Measurements from ENCODE around the gene SYP.

The SYP gene

DNA sequence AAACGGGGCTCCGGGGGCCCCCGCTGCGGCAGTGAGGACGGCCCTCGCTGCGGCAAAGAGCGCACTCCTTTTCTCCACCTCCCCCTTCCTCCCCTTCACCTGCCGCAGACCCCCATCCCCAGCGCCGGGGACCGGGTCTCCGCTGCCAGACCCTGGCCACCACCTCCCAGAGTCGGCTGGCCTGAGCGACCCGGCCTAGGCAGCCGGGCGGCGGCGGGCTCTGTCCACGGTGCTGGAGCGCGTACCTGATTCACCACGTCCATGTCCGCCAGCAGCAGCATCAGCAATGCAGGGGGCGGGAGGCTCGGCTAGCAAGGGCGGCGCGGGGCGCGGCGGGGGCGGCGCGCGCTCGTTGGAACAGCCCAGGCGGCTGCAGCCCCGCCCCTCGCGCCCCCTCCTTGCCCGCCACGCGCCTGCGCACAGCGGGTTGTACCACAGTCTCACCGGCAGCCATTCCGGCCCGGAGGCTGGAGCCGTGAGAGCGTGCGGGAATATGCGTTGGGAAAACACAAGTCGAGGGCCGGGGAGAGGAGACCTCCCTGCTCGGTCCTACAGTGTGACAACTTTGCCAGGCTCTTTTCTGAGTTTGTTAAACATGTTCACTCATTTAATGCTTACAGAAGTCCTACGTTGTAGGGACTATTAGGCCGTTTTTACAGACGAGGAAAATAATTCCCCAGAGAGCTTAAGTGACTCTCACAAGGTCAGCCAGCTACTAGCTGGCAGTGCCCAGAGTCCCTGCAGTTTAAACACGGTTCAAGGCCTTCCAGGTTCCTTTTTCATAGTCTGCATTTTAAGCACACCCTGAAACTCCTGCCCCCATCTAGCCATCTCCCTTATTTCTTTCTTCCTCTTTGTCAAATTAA lies at the start of gene SYP:
TSS of gene SYP (minus strand) at position 288 of the 866 bp plus-strand sequence. CDS start at position 281, 7 bp downstream.
- peak; percentile 76 to 79 for DNase-seq (ENCODE audit: low read depth in 2 of 2)

DNA sequence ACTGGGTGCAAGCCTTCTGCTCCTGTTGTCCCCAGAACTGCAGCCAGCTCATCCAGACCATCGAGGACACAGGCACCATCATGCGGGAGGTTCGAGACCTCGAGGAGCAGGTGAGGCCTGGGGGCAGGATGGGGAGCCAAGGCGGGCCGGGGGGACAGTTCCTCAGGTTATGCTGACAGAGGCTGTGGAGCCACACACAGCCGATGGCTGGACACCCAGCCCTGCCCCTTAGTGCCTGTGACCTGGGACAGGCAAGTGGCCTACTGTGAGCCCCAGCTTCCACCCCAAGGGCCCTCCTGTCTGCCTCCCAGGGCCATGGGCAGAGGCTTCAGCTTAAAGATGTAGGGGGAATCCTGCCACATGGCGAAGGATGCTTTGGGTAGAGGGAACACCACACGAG lies 49.6 kb upstream of the SYP start:
- DNase-seq (ENCODE audit: low read depth in 2 of 2) = no peak

DNA sequence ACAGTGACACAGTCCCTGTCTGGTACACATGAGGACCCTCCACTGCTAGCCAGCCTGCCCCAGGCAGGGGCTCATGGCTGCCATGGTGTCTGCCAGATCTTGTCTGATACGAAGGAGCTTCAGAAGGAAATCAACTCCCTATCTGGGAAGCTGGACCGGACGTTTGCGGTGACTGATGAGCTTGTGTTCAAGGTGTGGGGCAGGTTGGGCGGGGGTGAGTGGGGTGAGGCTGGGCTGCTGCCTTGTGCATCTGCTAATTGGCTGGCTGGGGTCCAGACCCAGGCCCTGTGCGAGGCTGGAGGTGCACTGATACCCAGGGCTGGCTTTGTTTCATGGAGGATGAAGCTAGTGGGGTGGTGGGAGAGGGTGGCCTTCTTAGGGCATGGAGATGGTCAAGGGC lies 49.1 kb upstream of the SYP start:
- DNase-seq (ENCODE audit: low read depth in 2 of 2) = no peak

DNA sequence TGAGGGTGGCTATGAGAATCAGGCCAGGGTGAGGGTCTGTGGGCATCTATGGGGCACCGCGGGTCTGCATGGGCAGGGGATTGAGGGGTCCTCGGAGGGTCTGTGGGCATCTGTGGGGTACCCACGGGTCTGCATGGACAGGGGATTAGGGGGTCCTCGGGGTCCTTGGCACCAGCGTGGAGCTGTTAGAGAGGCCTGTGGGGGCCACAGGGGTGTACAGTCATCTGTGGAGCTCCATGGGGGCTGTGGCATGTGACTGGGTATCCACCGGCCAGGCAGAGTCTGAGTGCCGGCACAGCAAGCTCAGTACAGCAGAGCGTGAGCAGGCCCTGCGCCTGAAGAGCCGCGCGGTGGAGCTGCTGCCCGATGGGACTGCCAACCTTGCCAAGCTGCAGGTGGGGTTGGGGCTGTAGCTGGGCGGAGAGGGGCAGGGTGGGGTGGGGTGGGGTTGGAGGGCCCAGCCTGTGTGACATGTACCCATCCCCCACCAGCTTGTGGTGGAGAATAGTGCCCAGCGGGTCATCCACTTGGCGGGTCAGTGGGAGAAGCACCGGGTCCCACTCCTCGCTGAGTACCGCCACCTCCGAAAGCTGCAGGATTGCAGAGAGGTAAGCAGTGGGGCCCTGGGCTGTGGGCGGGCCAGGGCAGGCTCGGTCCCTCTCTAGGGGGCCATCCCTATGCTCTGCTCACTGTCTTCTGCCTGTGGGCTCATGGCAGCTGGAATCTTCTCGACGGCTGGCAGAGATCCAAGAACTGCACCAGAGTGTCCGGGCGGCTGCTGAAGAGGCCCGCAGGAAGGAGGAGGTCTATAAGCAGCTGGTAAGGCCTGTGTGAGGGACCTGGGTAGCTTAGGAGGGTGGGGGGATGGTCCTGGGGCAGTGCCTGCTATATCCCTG lies 48.2 kb upstream of the SYP start:
- no peak for DNase-seq (ENCODE audit: low read depth in 2 of 2)

DNA sequence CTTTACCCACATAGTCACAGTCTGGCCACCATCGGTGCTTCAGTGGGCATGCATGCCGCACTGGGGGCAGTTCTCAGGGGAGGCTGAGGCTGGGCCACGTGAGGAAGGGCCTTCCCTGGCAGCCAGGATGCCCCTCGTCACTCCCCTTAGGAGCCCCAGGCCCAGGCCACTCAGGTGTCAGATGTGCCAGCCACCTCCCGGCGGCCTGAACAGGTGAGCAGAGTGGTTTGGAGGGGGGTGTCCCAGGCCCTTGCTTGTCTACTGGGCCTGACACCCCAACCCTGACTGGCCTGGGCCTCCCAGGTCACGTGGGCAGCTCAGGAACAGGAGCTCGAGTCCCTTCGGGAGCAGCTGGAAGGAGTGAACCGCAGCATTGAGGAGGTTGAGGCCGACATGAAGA lies 47.4 kb upstream of the SYP start:
- DNase-seq (ENCODE audit: low read depth in 2 of 2) = no peak

DNA sequence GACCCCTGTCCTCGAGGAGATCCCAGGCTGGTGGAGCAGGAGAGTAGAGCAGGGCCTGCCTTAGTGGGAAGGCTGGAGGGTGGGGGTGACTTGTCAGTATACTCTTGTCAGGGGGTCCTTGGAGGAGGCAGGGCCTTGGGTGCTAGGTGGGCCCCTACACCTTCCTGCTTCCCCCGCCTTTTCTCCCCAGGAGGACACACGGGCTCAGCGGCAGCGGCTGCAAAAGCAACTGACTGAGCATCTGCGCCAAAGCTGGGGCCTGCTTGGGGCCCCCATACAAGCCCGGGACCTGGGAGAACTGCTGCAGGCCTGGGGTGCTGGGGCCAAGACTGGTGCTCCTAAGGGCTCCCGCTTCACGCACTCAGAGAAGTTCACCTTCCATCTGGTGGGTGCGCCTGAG lies 46.5 kb upstream of the SYP start:
- DNase-seq (ENCODE audit: low read depth in 2 of 2) = no peak

DNA sequence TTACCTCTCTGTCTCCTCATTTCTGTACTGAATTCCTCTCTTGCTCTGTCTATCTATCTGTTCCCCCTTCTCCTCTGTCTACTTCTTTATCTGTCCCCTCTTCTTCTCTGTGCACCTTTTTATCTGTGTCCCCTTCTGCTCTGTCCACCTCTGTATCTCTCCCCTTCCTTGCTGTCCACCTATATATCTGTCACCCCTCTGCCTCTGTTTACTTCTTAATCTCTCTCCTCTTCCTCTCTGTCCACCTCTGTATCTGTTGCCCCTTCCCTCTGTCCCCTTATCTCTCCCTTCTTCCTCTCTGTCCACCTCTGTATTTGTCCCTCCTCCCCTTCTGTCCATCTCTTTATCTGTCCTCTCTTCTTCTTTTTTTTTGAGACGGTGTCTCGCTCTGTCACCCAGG lies 44.2 kb upstream of the SYP start:
- no peak for DNase-seq (ENCODE audit: low read depth in 2 of 2)

DNA sequence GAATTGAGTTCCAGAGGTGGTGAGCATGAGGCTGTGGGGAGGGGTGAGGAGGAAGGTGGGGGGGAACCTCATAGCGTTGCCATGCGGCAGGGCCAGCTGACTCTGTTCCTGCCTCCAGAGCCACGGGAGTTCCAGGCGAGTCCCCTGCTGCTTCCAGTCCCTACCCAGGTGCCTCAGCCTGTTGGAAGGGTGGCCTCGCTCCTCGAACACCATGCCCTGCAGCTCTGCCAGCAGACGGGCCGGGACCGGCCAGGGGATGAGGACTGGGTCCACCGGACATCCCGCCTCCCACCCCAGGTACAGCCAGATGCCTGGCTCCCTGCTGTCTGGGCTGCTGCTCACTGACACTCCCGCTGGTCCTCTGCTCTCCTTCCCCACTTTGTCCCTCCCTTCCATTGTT lies 43.2 kb upstream of the SYP start:
- DNase-seq (ENCODE audit: low read depth in 2 of 2) = no peak

DNA sequence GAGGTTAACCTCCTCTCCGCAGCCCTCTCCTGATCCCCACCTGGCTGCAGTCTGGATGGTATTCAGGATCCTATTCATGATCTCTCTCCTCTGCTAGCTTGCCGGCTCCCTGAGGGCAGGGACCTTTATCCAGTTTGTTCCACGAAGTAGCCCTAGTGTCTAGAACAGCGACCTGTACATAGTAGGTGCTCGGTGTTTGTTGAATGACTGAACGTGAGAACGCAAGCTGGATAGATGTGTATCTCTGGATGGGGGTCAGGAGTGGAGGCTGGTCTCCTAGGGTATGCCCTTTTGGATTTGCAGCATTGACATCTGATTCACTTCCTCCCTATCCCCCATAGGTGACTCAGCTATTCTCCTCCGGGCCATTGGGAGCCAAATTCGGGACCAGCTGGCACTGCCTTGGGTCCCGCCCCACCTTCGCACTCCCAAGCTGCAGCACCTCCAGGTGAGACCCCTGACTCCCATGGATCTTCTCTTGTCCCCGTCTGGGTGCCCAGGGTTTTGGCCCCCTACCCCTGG lies 42.6 kb upstream of the SYP start:
- DNase-seq (ENCODE audit: low read depth in 2 of 2) = no peak

DNA sequence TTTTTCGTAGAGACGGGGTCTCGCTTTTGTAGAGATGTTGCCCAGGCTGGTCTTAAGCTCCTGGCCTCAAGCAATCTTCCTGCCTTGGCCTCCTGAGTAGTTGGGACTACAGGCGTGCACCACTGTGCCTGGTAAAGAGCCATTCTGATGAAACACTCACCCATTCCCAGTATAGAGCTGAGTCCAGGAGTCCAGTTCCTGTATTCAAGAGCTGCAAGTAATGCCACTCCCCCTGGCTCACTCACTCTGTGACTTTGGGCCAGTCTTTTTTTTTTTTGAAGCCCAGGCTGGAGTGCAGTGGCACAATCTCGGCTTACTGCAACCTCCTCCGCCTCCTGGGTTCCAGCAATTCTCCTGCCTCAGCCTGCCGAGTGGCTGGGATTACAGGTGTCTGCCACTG lies 38.7 kb upstream of the SYP start:
- DNase-seq (ENCODE audit: low read depth in 2 of 2) = no peak

DNA sequence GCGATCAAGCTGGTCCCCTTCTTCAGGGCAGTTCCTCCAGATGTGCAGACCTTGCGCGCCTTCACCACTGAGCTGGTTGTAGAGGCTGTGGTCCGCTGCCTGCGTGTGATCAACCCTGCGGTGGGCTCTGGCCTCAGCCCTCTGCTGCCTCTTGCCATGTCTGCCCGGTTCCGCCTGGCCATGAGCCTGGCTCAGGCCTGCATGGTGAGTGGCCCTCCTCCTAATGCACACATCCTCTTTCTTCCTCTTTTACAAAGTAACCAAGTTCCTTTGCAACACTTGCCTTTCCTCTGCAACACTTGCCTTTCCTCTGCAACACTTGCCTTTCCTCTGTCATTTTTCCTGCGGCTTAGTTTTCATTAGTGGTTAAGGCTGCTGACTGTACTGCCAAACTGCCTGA lies 37.1 kb upstream of the SYP start:
- no peak for DNase-seq (ENCODE audit: low read depth in 2 of 2)

DNA sequence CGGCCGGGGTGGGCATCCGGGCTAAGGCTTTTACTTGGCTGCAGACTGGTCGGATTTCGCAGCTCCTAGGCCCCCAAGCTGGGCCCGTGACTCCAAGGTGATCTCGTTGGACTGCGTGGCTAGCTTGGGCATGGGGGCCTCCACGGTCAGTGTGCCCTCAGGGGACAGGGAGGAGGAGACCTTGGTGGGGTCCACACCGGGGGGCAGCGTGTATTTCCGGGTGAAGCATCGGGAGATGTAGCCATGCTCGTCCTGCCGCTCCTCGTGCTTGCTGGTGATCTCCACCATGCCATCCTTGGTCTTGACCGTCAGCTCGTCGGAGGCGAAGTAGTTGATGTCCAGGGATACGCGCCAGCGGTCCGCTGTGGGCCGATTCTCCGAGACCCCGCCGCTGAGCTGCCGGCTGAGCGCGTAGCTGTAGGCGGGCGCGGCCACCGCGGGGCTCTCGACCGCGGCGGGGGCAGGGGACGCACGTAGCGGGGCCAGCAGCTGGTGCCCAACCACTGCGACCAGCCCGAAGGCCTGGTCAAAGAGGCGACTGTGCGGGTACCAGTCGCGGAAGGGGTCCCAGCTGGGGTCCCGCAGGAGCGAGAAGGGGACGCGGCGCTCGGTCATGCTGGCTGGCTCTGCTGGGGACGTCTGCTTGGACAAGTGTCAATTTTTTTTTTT lies 34.0 kb upstream of the SYP start:
- no peak for DNase-seq (ENCODE audit: low read depth in 2 of 2)

DNA sequence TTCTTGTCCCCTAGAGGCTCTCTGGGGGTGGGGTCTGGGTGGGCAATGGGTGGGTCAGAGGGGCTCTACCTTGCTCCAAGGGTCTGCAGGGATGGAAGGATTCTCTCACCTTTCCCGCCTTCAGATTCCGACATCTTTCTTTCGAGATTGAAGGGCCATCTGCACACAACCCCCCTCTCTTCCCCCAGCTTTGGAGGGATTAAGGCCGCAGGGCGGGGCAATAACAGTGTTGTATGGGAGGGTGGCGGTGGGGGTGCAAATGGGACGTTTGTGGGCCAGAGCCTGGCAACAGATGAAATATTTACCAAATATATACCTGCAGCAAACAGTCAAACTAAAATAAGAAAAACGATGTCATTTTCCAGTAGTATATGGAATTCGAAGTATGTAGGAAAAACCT lies 33.2 kb upstream of the SYP start, which contains the start of gene CACNA1F:
TSS of gene CACNA1F (minus strand) at position 165 of the 400 bp plus-strand sequence. CDS start at position 134, 31 bp downstream.
- DNase-seq (ENCODE audit: low read depth in 2 of 2) = no peak

DNA sequence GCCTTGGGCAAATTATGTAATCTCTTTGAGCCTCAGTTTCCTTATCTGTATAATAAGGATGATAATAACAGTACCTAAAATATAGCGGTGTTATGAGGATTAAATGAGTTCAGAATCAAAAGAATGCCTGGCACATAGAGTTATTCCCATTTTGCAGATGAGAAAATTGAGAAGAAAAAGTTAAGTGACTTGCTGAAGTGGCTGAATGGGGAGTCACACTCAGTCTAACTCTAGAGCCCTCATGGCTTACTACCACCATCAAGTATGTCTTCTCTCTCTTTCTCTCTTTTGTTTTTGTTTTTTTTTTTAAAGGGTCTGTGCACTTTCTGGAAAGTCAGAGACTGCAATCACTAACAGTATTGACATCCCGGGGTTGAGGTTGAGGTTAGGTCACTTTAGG lies 32.5 kb upstream of the SYP start:
- DNase-seq (ENCODE audit: low read depth in 2 of 2) = no peak

DNA sequence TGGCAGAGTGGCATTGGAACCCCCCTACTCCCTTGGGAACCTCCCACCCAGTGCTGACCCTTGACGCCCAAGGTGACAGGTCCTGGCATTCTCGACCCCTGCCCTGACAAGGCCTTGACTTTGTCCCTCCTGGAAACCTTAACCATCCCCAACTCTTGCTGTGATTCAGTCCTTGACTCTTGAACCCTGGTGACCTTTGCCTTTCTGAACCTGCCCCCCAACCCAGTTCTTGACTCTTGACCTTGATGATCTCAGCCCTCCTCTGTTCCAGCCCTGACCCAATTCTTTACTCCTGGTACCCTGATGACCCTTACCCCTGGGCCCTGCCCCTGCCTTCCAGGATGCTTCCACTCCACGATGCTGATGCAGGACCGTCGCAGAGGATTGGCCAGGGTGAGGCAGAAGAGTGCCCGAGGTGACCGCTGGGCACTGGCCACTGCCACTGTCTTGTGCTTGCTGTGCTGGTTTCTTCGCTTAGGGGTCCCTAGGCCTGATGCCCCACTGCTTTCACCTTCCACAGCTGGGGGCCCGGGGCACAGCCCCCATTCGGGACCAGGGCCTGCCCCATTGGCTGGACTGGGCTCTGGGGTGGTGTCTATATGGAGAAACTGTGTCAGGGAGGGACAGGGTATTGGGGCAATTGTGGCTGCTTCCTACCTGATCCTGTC lies 31.5 kb upstream of the SYP start:
- DNase-seq (ENCODE audit: low read depth in 2 of 2) = no peak

DNA sequence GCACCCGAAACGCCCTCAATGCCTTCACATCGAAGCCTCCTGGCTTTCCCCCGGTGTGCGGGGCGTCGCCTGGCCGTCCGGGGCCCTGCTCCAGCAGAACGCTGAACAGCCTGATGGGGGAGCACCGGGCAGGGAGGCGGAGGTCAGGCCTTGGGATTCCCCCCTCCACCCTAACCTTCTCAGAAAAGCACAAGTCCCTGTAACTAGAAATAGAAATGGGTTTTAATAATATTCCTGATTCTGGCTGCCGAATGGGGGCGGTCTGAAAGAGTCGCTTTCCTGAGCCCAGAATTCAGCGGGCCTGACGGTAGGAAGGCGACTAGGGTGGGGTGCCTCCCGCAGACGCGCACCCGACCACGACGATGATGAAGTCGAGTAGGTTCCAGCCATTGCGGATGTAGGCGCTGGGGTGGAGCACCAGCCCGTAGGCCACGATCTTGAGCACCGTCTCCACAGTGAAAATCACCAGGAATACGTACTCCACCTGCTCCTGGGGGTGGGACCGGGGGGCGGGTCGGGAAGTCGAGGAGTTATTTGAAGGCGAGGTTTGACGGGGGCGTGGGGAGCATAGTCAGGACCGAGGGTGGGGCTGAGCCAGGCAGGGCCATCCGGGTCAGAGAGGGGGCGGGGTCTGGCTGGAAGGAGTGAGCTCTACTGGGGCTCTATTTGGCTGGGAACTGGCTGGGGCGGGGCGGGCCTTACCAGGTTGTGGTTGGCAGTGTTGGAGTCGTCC lies 30.7 kb upstream of the SYP start:
- peak; percentile 31 to 58 for DNase-seq (ENCODE audit: low read depth in 2 of 2)

DNA sequence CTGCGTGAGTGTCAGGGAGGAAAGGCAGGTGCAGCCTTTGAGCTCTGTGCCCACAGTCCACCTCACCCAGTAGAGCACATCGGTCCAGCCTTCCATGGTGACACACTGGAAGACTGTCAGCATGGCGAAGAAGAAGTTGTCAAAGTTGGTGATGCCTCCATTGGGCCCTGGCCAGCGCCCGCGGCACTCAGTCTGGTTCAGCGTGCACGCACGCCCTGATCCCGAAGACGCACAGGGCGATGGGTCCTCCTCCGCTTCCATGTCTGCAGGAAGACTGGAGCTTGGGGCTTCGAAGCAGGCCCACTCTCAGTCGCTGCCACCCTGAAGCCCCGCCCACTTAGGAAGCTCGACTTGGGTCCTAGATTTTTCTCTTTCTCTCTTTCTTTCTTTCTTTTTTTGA lies 28.2 kb upstream of the SYP start:
- no peak for DNase-seq (ENCODE audit: low read depth in 2 of 2)

DNA sequence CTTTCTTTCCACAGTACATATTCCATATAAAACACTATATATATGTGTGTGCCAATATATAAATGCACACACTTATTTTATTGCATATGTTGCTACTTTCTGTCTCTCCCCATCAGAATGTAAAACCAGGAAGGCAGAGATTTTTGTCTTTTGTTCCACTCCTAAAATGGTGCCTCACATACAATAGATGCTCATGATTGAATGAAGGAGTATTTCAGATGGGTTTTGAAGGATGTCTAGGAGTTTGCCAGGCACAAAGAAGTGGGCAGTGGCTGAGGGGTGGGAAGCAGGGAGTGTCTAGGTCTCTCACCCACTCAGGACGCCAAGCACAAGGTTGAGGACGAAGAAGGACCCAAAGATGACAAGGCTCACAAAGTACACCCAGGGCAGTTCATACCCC lies 27.7 kb upstream of the SYP start:
- no peak for DNase-seq (ENCODE audit: low read depth in 2 of 2)

DNA sequence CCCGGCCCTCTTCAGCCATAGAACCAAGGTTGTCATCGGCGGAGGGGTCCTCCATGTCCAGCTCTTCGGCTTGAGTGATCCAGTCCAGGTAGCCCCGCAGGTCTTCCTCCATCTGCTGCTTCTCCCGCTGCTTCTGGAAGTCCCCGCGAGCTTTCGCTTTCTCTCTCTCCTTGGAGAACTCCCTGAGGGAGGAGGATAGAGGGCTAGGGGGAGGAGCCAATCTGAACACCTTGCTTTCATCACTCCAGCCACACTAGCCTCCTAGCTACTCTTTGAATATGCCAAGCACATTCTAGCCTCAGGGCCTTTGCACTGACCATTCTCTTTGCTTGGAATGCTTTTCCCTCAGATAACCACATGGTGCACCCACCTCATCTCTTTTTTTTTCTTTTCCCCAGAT lies 27.0 kb upstream of the SYP start:
- DNase-seq (ENCODE audit: low read depth in 2 of 2) = no peak

DNA sequence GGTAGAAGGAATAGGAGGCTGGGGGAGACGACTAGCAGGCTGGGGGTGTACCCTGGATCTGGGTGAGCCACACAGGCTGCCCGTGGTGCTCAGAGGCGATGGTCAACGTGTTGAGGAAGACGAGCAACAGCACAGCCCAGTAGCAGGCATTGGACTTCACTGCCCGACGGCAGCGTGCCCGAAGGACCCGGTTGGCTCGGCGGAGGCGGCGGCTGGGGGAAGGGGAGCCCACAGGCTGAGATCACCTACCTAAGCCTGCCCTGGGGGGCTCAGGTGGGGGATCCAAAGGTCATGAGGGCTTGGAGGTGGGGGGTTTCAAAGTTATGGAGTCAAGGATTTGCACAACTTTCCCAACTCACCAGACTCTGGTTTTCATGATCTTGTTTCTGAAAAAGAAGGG lies 25.9 kb upstream of the SYP start:
- no peak for DNase-seq (ENCODE audit: low read depth in 2 of 2)

DNA sequence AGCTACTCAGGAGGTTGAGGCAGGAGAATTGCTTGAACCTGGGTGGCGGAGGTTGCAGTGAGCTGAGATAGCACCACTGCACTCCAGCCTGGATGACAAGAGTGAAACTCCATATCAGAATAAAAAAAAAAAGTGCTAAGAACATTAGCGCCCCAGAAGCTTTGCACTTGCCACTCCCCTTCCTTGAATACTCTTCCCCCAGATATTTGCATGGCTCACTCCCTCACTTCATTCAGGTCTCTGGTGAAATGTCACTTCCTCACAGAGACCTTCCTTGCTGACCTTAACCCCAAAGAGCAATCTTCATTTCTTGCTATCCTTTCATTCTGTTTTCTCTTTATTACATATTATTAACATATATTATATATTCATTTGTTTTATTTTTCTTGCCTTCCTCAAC lies 21.9 kb upstream of the SYP start:
- DNase-seq (ENCODE audit: low read depth in 2 of 2) = no peak
